NCI-H187 treated with DMSO at 0.1 percent for 48 hours (cell line): ENCODE data around the gene ERC1.
"Not testable (repeated sequence)": the region's sequence is repeated elsewhere in the genome, so short reads cannot be mapped to it uniquely, and the experiment has no call there.

Source experiments
- DNase-seq: peaks from one replicate; lab custom pipeline; 2025; lab: John Stamatoyannopoulos, UW

Gene ERC1

DNA sequence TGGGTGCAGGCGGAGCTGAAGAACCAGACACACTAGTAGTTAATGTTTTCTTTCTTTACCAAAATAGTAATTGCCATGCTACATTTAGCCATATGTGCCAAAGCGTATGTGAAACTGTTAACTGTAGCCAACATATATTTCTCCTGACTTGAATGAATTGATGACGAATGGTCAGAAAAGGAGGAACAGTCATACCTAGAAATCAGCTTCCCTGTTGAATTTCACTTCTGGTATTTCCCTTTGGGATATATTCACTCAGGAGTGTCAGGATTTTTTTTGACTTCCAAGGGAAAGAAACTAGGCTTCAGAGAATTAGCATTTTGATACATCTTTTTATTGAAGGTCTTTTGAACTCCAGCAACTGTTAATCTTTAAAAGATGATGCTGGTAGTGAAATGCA, 87.0 kb downstream of the ERC1 start:
- no peak for DNase-seq

DNA sequence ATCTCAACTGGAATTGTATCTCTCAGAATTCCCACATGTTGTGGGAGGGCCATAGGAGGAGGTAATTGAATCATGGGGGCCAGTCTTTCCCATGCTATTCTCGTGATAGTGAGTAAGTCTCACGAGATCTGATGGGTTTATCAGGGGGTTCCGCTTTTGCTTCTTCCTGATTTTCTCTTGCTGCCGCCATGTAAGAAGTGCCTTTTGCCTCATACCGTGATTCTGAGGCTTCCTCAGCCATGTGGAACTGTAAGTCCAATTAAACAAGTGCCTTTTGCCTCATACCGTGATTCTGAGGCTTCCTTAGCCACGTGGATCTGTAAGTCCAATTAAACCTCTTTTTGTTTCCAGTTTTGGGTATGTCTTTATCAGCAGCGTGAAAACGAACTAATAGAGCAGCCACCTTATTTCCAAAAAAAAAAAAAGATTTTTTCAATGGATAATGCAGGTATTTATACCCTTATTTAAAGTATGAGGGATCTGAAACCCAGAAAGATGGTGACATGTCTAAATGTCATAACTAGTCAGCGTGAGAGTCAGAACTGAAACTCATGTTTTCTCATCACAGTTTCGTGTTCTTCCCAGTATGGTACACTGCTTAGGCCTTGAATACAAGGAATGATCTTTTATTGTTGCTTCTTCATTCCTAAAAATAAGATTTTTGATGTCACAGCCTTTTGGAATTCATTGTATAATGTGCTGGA, 89.6 kb downstream of the ERC1 start:
- no peak for DNase-seq

DNA sequence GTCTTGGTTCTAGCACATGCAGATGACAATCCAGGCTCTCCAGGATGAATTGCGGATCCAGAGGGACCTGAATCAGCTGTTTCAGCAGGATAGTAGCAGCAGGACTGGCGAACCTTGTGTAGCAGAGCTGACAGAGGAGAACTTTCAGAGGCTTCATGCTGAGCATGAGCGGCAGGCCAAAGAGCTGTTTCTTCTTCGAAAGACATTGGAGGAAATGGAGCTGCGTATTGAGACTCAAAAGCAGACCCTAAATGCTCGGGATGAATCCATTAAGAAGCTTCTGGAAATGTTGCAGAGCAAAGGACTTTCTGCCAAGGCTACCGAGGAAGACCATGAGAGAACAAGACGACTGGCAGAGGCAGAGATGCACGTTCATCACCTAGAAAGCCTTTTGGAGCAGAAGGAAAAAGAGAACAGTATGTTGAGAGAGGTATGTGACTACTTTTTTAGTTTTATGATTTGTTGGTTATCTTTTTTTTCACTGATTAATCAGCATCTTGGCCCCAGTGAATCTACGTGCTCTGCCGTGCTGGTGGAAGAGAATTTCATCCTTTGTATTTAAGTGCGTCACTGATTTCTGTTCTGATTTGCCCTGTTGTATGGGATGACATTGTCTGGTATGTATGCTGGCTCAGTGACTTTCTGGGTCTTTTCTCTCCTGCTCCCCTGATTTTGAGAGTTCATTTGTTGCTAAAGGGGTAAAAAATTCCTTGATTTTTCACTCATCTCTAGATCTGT, 92.3 kb downstream of the ERC1 start:
- DNase-seq = no peak

DNA sequence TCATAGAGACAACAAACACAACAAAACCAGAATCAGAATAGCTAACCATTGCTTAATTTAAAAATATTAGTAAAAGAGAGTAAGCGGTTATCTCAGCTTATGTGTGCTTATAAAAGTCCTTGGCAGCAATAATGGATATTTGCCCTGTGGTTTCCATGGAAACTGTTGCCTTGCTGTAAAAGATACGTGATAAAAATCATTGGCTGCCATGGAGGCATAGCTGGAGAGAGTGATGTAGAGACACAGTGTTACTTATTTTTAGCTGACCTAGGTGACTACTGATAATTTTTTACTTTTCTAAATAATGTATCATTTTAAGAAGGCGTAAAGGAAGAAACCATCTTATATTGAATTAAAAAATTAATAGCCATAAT, 92.9 kb downstream of the ERC1 start:
- DNase-seq = no peak

DNA sequence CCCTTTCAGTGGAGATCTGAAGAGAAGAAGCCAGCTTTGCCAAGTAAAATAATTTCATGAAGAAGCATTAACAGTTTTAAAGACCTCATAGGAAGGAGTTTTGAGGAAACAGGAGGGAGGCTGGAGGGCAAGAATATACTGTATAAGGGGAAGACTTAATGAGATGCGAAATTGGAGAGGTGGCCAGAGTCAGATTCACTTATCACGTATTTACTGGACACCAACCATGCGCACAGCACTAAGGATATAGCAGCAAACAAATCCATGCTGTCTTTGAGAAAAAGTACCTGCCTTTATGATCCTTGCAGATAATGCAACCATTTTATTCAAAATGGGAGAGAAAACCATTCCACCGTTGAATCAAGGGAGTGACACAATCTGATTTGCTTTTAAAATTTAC, 100.3 kb downstream of the ERC1 start:
- DNase-seq = no peak

DNA sequence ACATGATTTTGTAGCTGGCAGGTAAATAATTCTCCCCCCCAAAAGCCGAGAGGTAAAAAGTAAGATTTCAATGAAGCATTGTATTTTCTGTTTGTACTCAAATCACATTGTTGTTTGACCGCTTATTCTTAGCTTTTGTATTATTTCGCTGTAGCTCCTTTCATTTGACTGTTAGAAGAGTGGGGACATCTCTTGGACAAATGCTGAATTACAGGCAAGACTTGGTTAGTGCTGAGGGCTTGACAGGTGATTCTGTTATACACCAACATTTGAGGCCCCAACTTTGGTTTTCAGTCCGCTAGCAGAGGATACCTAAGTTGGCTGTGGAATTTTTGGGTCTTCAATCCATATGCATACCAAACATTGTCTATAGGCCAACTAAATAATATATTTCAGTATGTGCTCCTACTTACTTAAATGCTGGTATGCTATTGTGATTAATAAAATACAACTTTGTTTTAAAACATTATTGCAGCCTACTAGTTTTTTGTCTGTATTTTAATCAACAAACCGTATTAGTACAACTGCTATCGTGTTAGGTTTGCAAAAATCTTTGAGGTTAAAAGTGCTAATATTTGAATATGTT, 102.2 kb downstream of the ERC1 start:
- no peak for DNase-seq

DNA sequence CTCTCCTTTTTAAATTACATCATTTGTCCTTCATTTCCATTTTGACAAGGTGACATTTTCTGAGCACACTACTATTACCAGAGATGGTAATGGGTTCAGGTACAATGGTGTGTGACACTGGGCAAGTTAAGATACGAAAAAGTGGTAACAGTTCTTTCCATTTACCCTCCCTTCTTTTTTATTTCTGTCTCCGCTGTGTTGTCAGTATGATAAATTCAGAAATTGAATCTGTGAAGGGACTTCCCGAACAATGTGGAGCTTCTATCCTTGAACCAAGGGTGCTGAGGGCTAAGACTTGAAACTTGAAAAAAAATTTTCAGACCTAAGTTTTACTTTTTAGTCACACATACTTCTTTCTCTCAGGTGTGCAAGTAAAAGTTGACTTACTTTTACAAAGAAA, 103.7 kb downstream of the ERC1 start:
- DNase-seq = no peak

DNA sequence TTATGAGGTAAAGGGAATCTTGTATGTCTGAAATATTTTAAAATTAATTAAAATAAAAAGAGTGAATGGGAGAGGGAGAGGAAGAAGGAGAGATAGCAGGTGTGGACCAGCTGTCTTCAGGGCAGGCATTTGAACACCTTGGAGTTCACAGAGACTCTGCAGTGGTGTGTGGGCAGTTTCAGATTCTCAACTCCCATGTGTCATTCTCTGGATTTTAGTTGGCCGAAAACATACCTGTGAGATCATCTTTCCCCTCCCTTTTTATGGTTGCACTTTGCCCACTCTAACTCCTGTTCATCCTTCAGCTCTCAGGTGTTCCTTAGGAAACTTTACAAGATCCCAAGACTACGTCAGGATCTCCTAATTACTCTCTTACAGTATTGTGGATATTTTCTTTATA, 108.1 kb downstream of the ERC1 start:
- DNase-seq = no peak

DNA sequence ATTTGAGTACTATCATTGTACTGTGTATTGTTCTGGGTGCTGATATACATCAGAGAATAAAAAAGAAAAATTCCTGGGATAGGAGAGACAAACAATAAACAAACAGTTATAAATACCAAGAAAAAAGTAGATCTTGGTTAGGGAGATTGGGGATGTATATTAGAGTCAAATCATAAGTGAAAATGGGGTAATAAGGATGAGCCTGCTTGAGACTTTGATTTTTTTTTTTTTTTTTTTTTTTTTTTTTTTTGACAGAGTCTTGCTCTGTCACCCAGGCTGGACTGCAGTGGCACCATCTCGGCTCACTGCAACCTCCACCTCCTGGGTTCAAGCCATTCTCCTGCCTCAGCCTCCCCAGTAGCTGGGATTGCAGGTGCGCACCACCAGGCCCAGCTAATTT, 108.6 kb downstream of the ERC1 start:
- not testable (repeated sequence) for DNase-seq

DNA sequence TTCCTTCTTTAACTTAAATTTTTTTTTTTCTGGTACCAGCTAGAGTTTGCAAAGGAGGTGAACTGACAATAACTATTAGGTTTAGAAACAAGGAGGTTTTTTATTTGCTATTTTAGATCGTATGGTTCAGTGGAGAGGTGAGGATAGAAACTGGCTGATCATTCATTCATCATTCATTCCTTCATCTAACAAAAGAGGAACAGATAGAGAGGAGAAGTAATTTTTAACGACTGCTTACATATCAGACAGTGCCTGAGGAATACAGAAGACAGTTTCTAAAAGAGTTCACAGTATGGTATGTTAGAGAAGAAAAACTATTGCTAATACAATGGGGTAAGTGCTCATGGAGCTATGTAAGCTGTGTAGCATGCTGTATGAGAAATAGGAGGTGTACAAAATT, 111.1 kb downstream of the ERC1 start:
- no peak for DNase-seq

DNA sequence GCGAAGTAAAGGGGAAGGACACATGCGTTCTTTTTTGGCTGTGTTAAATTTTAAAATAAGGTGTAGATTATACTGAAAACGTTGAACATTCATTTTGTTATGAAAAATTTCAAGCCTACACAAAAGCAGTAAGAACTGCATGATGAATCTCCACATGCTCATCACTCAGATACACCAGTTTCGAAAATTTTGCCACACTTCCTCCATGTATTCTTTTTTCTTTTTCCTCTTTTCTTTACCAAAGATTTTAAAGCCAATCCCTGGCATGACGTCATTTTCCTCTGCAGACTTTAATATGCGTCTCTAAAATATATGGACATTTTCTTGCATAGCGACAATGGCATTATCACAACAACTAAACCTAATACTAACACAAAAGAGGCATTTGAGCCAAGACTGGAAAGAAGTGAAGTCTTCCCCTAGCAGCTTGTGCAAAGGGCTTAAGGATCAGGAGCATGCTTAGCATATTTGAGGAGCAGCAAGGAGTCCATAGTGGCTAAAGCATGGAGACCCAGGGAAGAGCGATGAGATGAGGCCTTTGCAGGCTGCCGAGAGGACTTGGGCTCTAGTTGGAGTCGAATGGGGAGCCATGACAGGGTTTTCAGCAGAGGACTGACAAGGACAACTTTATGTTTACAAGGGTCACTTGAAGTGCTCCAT, 111.9 kb downstream of the ERC1 start:
- DNase-seq = no peak

DNA sequence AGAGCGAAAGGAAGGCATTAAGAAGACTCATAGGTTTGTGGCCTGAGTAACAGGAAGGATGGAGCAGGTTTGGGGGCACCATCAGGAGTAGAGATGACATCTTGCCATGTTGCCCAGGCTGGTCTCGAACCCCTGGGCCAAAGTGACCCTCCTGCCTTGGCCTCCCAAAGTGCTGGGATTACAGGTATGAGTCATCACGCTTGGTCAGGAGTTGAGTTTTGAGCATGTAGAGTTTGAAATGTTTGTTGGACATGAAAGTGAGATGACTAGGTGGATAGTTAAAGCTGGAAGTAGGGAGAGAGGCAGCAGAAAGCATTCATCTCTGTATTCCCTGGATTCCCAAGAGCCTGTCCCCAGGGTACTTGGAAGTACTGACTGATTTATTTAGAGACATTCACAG, 112.6 kb downstream of the ERC1 start:
- no peak for DNase-seq

DNA sequence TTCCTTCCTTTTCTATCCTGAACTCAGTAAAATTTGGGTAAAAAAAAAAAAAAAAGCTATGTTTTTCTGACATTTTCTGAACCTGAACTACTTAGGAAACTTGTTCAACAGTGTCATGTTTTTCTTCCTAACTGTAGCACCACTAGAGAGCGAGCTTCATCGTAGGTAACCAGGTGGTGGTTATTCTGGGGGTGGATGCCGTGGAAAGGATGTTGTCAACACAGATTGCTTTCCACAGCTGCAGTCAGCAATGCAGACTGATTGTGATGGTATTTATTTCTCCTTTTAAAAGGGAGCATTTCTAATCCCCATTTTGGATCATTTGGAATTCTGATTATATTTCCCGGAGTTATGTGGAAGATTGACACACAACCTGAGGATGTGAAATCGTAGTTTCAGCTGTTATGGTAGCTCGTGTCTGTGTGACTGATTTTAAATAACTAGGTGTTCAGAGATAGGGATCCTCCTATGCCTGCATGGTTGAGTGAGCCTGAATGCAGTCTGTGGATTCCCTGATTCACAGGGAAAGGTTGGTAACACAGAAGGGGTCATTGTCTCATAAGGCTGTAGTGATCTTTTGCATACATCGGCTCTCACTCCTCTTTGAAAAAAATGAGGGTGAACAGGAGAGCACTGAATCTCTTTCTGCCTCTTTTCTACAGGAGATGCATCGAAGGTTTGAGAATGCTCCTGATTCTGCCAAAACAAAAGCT, 113.2 kb downstream of the ERC1 start:
- no peak for DNase-seq

DNA sequence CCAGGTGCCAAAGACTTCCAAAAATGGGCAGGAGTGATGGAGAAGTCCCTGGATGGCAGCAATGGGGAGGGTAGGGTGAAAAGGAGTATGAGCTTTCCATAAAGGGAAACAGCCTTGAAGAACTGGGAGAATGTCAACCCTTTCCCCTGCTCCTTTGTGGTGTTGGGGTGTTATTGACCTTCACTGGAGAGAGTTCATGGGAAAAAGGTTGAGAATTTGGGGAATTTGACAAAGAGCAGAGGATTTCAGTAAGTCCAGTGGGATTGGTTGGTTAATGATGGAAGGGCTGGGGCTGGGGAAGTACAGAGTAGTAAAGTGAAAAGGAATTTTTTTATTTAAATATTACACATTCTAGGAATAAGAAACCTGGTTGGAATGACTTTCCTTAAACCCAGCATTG, 116.6 kb downstream of the ERC1 start:
- DNase-seq = no peak

DNA sequence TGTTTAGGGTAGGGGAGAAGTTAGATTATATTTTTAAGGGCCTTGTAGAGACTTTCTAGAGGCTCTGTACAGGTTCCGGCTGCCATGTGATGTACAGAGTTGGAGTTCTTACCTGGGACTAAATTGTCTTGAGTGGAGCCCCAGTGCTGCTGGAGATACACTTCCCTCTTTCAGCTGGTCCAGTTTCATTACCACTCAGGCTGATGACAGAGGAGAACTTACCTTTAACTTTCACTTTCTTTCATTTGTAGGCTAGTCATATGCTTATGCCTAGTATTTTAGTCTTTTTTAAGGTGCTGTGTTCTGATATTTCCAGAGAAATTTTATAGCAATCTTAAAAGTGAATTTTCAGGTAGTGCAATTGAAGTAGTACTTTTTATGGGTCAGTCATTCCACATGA, 117.3 kb downstream of the ERC1 start:
- no peak for DNase-seq

DNA sequence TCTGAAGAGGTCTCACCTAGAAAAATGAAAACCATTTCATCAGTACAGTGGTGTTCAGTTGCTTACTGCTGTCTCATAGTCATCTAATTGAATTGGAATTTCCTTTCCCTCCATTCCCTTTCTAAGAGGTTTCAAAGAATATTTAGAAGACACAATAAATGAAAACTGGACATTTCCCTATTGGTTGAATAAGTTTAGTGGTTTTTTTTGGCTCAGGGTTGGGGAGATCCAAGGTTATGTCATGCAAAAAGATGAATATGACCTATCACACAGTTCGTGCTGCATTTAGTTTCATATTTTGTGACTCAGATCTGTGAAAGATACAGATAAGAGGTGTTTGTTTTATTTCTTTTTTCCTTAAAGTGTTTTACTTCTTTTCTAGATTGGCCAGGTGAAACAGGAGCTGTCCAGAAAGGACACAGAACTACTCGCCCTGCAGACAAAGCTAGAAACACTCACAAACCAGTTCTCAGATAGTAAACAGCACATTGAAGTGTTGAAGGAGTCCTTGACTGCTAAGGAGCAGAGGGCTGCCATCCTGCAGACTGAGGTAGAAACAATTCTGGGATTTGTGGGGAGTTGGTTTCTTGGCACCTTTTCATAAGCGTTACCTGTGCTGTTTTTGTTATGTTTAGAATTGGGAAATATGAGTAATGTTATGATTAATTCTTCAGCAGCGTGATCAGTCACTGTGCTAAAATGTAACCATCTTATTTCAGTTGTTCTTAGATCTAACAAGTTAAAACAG, 124.6 kb downstream of the ERC1 start:
- DNase-seq = no peak

DNA sequence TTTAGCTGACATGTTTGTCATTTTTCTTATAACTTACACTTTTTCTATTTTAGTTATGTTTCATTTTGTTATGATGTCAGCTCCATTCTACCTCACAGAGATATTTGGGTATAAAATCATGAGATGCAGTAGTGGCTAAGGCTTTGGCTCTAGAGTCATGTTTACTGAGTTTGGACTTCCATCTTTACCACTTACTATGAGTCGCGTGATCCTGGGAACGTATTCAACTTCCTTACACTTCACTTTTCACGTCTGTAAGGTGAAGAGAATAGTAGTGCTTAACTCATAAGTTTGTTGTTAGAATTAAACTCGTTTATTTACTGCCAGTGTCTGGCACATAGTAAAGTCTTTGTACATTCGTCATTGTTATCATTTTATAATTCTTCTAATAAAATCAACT, 126.3 kb downstream of the ERC1 start:
- no peak for DNase-seq

DNA sequence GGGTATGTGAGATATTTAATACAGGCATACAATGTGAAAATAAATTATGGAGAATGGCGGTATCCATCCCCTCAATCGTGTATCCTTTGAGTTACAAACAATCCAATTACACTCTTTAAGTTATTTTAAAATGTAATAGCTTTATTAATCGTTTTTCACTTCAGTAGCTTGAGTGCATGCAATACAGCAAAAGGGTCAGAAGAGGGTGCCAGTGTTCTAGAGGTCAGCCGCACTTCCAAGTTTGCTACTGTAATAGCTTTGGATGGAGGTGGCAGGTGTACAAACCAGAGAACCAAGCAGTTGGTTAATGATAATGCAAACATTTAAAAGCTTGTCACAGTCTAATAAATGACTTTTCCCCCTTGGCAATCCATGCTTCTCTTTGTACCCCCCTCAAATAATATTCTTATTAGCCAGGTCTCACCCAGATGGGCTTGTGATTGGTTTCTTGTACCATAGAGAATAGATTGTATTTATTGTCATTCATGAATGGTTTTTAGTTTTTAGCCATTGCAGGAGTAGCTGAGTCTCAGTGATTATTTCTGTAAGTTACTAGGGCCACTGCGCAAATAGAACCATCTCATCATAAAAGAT, 127.0 kb downstream of the ERC1 start:
- no peak for DNase-seq

DNA sequence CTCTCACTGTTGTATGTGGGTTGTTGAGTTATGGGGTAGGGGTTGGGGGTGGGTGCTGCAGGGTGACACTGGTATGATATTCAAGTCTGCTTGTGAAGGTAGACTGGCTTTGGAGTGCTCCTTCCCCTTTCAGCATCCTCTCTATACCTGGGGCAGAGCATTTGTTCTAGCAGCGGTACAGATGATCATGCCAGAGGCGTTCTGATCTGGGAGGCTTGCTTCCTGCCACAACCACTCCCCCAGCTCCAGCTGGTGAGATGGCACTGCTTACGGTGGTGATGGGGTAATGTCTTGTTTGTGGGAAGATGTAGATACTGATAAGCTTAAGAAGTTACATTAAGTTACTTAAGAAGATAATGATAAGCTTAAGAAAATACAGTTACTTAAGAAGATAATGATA, 131.8 kb downstream of the ERC1 start:
- DNase-seq = no peak

DNA sequence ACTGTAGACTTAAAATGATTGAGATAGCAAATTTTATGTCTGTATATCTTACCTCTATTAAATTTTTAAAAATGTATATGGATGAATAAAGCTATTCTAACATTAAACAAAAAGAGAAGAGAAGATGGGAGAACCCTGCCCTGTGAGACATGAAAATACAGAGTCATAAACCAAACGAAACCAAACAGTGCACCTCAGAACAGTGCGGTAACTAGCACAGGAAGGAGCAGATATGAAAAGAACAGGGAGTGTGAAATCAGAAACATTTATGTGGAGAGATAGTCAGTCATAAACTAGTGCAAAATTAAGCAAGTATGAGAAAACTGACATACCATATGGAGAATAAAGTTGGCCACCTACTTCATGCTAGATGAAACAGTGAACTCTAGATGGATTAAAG, 135.1 kb downstream of the ERC1 start:
- DNase-seq = no peak

DNA sequence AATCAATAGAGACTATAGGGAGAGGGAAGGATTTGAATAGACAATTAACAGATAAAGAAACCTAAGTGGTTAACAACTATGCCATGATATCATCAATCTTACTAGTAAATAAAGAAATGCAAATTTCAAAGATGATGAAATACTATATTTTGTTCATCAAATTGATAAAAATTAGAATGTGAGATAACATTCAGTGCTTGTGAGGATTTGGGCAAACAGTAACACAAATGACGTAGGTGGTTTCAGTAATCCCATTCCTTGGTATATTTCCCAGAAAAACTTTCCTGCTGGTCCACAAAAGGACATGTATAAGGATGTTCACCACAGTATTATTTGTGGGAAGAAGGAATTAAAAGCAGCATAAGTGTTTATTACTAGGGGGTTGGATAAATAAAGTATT, 136.0 kb downstream of the ERC1 start:
- DNase-seq = no peak
